WERI-Rb-1 (cell line): ENCODE results near the gene GPC5.

ENCODE experiments used
- DNase-seq: peaks from one replicate; pipeline ENCODE4 v3.0.0-alpha.2; 2020
- H3K27ac ChIP-seq: fragments of 250-450 bp; sonication (Bioruptor Pico); 2 replicates; pipeline ENCODE4 v1.5.1; 2020; ENCODE audit warnings: mild to moderate bottlenecking, moderate library complexity
- H3K27me3 ChIP-seq: fragments of 250-450 bp; sonication (Bioruptor Pico); 2 replicates; pipeline ENCODE4 v1.5.1; 2021; ENCODE audit warnings: mild to moderate bottlenecking, low read depth, moderate library complexity; ENCODE audit not compliant: insufficient read depth, severe bottlenecking
- H3K36me3 ChIP-seq: fragments of 250-450 bp; sonication (Bioruptor Pico); 2 replicates; pipeline ENCODE4 v1.5.1; 2020; ENCODE audit warnings: mild to moderate bottlenecking, moderate library complexity
- H3K4me3 ChIP-seq: 2 replicates; pipeline ENCODE4 v1.5.1; 2011; ENCODE audit warnings: low read depth, mild to moderate bottlenecking, control low read depth, low read length
- H3K9me3 ChIP-seq: fragments of 250-450 bp; sonication (Bioruptor Pico); 2 replicates; pipeline ENCODE4 v1.5.1; 2021; ENCODE audit warnings: mild to moderate bottlenecking, moderate library complexity; ENCODE audit not compliant: severe bottlenecking
- TF ChIP-seq, protein P1 (sequence below): IDR thresholded peaks from 2 replicates; pipeline ENCODE4 v1.5.1; 2011; ENCODE audit warnings: low read depth, mild to moderate bottlenecking, control low read depth, inconsistent platforms, low read length

GPC5 gene

GRCh38 chr13:91358387-91358782 lies 40.0 kb upstream of the GPC5 start:
- H3K4me3 ChIP-seq, result no peak overlapping the region
- DNase-seq, result no peak
- H3K36me3 ChIP-seq, result peaks cover 48% of the 10 kb centered on the region
- TF ChIP-seq, protein P1, sequence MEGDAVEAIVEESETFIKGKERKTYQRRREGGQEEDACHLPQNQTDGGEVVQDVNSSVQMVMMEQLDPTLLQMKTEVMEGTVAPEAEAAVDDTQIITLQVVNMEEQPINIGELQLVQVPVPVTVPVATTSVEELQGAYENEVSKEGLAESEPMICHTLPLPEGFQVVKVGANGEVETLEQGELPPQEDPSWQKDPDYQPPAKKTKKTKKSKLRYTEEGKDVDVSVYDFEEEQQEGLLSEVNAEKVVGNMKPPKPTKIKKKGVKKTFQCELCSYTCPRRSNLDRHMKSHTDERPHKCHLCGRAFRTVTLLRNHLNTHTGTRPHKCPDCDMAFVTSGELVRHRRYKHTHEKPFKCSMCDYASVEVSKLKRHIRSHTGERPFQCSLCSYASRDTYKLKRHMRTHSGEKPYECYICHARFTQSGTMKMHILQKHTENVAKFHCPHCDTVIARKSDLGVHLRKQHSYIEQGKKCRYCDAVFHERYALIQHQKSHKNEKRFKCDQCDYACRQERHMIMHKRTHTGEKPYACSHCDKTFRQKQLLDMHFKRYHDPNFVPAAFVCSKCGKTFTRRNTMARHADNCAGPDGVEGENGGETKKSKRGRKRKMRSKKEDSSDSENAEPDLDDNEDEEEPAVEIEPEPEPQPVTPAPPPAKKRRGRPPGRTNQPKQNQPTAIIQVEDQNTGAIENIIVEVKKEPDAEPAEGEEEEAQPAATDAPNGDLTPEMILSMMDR, result no peak
- H3K27me3 ChIP-seq, result no peaks in the 10 kb centered on the region
- no peaks in the 10 kb centered on the region for H3K9me3 ChIP-seq
- H3K27ac ChIP-seq, result no peak overlapping the region

DNA sequence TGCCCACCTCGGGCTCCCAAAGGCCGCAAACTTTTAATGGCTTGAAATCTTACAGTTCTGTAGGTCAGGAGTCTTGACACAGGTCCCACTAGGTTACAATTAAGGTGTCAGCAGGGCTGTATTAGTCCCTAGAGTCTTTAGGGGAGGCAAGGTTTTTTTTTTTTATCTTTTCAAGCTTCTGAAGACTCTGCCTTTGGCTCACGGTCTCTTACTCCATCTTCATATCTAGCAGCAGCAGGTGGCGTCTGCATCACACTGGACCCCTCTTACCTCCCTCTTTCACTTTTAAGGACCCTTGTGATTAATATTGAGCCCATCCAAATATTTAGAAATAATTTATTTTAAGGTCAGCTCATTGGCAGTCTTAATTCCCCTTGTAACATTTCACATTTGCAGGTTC lies 39.3 kb upstream of the GPC5 start:
- no peak overlapping the region for H3K4me3 ChIP-seq
- no peaks in the 10 kb centered on the region for H3K9me3 ChIP-seq
- H3K36me3 ChIP-seq, result peaks cover 41% of the 10 kb centered on the region
- DNase-seq, result no peak
- TF ChIP-seq, protein P1, result no peak
- H3K27ac ChIP-seq, result no peak overlapping the region
- H3K27me3 ChIP-seq, result no peaks in the 10 kb centered on the region

GRCh38 chr13:91359631-91360030 lies 38.8 kb upstream of the GPC5 start:
- DNase-seq, result no peak
- Histone ChIP-seq H3K9me3 (no peaks in the 10 kb centered on the region), H3K4me3 (no peak overlapping the region), H3K27ac (no peak overlapping the region), H3K27me3 (no peaks in the 10 kb centered on the region), H3K36me3 (peaks cover 36% of the 10 kb centered on the region)
- TF ChIP-seq, protein P1, result no peak

GRCh38 chr13:91360246-91360751 lies 38.1 kb upstream of the GPC5 start:
- H3K36me3 ChIP-seq, result peaks cover 29% of the 10 kb centered on the region
- DNase-seq, result no peak
- TF ChIP-seq, protein P1, result no peak
- no peaks in the 10 kb centered on the region for H3K27me3 ChIP-seq
- no peak overlapping the region for H3K27ac ChIP-seq
- no peak overlapping the region for H3K4me3 ChIP-seq
- H3K9me3 ChIP-seq, result no peaks in the 10 kb centered on the region

DNA sequence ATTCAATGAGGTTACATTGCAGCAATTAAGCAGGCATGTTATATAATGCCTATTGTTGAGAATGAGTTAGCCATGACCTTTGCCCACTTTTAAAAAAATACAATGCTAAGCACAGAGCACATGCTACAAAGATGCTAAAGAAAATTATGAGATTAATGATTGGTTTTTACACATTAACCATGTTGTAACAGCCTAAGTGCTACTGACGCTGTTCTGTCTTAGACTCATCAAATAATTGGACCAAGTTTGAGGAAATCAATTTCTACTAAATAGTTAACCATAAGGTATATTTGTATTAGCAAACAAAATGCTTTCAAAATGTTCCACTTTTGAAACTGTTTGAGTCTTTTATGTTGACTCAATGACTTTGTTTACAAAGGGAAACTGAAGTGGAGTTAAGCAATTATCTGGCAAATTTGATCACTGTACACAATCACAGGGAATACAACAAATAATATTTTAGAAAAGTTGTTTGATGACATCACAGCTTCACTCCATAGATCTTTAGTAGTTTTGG lies 36.6 kb upstream of the GPC5 start:
- H3K36me3 ChIP-seq, result peaks cover 14% of the 10 kb centered on the region
- H3K27me3 ChIP-seq, result no peaks in the 10 kb centered on the region
- TF ChIP-seq, protein P1, result no peak
- no peaks in the 10 kb centered on the region for H3K9me3 ChIP-seq
- DNase-seq, result no peak
- H3K4me3 ChIP-seq, result no peak overlapping the region
- no peak overlapping the region for H3K27ac ChIP-seq

GRCh38 chr13:91362908-91363307 lies 35.5 kb upstream of the GPC5 start:
- peaks cover 7% of the 10 kb centered on the region for H3K36me3 ChIP-seq
- H3K27me3 ChIP-seq, result no peaks in the 10 kb centered on the region
- DNase-seq, result no peak
- no peaks in the 10 kb centered on the region for H3K9me3 ChIP-seq
- TF ChIP-seq, protein P1, result no peak
- H3K4me3 ChIP-seq, result no peak overlapping the region
- H3K27ac ChIP-seq, result no peak overlapping the region
